ENCODE results near the gene MIEF1.
"Not testable (repeated sequence)": the region's sequence is repeated elsewhere in the genome, so short reads cannot be mapped to it uniquely, and the experiment has no call there.

The MIEF1 gene

GRCh38 chr22:39490966-39491680, 11.0 kb upstream of the MIEF1 start:
- DNase-seq = no peak

- DNase-seq = no peak
Measured at GRCh38 chr22:39491696-39492095, 10.4 kb upstream of the MIEF1 start.

- DNase-seq = no peak
Measured at GRCh38 chr22:39492186-39492585, 9.9 kb upstream of the MIEF1 start.

GRCh38 chr22:39493759-39494158, 8.3 kb upstream of the MIEF1 start:
- no peak for DNase-seq

GRCh38 chr22:39494471-39495120, 7.5 kb upstream of the MIEF1 start:
- no peak for DNase-seq

GRCh38 chr22:39496131-39496838, 5.8 kb upstream of the MIEF1 start:
- DNase-seq = no peak

GRCh38 chr22:39497429-39497828, 4.7 kb upstream of the MIEF1 start:
- no peak for DNase-seq

DNA sequence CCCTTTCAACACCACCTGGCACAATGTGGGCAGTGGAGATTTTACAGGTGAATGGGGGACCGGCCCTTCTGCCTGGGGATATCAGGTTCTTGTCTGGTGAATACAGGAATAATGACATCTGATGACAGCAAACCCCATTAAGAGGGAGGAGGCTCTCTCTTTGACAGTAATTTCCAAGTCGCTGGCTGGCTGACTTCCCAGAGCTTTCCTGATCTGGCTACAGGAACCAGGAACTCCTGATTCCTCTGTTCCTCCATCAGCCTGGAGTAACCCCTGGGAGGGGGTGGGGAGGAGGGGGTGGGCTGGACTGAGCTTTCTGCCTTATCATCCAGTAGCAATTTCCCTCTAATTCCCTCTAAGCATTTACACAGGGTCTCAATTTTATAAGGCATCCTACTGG, 3.7 kb upstream of the MIEF1 start:
- peak; percentile 69 for DNase-seq

DNA sequence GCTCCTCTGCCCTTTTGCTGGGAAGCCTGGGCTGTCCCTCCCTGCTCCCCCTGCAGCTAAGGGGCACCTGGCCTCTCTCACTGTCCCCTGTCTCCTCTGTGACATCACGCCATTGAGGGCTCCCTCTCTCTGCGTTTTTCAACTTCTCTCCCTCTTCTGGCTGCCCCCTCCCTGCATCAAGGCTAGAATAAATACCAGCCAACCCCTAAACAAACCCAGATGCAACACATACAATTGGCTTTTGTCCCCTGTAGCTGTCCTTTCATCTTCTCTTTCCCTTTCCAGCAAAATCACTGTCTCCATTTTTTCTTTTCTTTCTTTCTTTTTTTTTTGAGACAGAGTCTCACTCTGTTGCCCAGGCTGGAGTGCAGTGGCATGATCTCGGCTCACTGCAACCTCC, 3.3 kb upstream of the MIEF1 start:
- DNase-seq = no peak

DNA sequence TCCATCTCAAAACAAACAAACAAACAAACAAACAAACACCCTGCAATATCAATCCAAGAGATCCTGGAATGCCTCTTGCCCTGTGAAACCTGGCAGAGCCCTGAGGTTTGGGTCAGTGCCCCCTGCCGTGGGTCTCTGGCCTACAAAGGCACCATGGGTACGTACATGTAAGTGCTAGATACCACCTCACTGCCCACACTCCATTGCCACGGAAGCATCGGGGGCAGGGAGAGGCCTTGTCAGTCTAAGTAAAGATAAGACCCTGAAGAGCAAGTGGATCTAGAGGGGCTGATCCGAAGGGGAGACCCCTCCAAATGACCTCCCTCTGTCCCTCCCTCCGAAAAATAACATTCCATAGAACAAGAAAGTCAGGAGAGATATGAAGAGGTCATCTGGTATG, 2.0 kb upstream of the MIEF1 start:
- no peak for DNase-seq

DNA sequence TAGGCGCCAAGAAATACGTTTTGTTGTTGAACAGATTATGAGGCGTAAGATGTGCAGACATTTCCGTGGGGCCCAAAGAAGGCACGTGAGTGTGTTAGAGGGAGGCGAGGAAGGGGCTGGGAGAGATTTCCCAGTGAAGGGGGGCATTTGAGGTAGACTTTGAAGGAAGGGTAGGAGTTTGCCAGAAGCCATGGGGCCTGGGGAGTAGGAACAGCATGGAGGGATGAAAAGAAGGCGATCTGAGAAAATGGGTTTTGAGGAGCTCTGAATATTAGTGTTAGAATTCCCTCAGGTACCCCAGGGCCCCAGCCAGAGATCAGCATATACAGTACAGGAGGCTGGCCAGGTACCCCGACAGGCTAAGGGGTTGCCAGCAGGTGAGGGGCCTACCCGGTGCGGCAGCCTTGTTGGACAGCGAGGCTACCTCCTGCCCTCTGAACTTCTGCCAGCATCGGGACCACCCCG, 414 bp upstream of the MIEF1 start:
- no peak for DNase-seq

- no peak for DNase-seq
Measured at GRCh38 chr22:39502789-39503409, 809 bp downstream of the MIEF1 start.

GRCh38 chr22:39503630-39504029, 1.5 kb downstream of the MIEF1 start:
- no peak for DNase-seq

GRCh38 chr22:39504071-39504470, 2.0 kb downstream of the MIEF1 start:
- DNase-seq = no peak

GRCh38 chr22:39507021-39507420, 4.9 kb downstream of the MIEF1 start:
- not testable (repeated sequence) for DNase-seq

GRCh38 chr22:39508393-39508792, 6.3 kb downstream of the MIEF1 start:
- no peak for DNase-seq

DNA sequence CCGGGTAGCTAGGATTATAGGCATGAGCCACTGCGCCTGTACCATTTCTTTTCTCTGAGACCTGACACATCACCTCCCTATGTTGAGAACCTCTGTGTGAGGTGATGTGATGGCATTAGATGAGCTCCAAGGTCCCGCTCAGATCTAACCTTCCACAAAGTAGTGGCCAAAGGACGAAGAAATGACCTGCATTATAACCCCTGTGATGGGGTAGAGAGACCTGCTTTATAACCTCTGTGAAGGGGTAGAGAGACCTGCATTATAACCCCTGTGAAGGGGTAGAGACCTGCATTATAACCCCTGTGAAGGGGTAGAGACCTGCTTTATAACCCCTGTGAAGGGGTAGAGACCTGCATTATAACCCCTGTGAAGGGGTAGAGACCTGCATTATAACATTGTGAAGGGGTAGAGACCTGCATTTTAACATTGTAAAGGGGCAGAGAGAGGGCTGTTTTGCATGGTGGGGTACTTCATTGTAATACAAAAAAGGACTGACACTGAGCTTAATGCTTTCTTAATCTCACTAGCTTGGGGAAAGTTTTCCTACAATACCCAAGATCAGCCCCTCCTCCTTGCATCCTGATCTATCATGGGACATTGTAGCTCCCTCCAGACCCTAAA, 8.5 kb downstream of the MIEF1 start:
- DNase-seq = no peak

- DNase-seq = no peak
Measured at GRCh38 chr22:39511226-39511625, 9.1 kb downstream of the MIEF1 start.

DNA sequence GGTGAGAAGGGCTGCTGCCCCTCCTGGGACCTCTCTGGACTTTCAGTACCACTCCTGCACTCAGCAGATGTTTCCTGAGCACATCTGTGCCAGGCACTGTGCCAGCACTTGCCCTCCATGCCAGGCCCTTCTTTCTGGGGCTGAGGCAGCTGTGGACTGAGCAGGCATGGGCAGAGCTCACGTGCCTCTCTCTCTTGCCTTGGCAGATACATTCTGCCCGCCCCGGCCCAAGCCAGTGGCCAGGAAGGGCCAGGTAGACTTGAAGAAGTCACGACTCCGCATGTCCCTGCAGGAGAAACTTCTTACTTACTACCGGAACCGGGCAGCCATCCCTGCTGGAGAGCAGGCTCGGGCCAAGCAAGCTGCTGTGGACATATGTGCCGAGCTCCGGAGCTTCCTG, 9.9 kb downstream of the MIEF1 start:
- DNase-seq = no peak

GRCh38 chr22:39513791-39514190, 11.7 kb downstream of the MIEF1 start:
- DNase-seq = no peak

GRCh38 chr22:39514373-39514973, 12.4 kb downstream of the MIEF1 start:
- DNase-seq = no peak

DNA sequence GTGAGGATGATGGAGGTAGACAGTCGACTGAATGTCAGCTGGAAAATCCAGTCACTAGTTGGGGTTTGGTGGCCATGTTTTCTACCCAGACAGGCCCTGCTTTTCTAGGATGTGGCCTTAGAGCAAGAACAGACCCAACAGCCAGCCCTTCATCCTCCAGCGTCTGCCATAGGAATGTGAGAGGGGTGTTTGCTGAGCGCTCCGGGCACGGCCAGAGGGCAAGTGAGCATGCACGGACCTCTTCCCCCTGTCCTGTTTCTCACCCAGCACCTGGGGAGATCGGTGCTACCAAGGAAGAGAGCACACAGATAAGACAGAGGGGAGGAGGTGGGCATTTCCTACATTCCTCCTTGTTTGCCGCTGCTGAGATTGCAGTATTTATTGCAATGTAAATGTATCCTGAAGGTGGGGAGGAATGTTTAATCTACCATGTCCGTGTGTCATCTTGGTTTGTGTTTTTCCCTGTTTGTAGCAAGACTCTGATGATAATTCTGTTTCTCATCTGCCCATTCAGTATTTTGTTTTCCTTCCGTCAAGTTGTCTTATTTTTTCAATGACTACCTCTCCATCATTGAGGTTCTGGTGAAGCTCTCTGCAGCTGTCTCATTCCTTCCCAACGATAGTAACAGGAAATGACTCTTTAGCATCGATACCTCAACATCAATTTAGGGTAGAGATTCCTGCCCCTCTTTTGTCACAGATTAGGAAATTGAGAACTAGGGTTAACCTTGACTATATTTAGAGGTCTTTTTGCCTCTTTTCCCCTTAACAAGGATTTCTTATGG, 13.4 kb downstream of the MIEF1 start:
- no peak for DNase-seq
